HEK293T (cell line): Measurements from ENCODE around the gene FILIP1.

Experiments
- ARNT ChIP-seq: fragments of 450-650 bp; IDR thresholded peaks from 2 replicates; pipeline ENCODE4 v1.6.1; 2017; ENCODE audit warnings: mild to moderate bottlenecking
- CTBP1 ChIP-seq: fragments of 450-650 bp; IDR thresholded peaks from 2 replicates; pipeline ENCODE4 v1.6.1; 2016; ENCODE audit warnings: borderline replicate concordance
- FOXK2 ChIP-seq: fragments of 450-650 bp; IDR thresholded peaks from 2 replicates; pipeline ENCODE4 v1.6.1; 2016; ENCODE audit warnings: mild to moderate bottlenecking
- L3MBTL2 ChIP-seq: fragments of 450-650 bp; conservative IDR thresholded peaks from 2 replicates; pipeline ENCODE4 v1.6.1; 2016; ENCODE audit warnings: mild to moderate bottlenecking
- SP1 ChIP-seq: fragments of 450-650 bp; IDR thresholded peaks from 2 replicates; pipeline ENCODE4 v1.6.1; 2017
- TARDBP ChIP-seq: fragments of 450-650 bp; IDR thresholded peaks from 2 replicates; pipeline ENCODE4 v1.6.1; 2016

DNA sequence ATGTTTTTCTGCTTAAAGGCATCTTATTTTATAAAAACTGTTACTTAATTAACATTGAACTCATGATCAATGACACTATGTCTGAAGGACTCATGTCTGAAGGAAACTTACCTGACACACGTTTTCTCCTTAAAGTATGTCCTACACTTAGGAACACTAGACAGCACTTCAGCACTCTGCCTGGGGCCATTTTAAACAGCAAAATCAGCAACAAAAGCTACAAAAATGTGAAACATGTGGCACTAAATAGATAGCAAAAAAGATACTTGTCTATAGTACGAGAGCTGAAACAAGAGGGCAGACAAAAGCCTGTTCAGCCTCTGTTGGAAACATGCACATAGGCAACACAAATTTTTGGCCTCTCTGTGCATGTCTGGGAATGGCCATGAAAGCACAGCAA is 115.5 kb downstream of the FILIP1 start:
- TF ChIP-seq FOXK2 (no peak), ARNT (no peak), CTBP1 (no peak), L3MBTL2 (no peak), TARDBP (no peak), SP1 (no peak)
